HepG2 (cell line): ENCODE data around the gene ZNF341. TPM values are rescaled to one million over a fixed set of nuclear protein-coding genes. Genes with fewer than 3 reads are reported as not detected.

ENCODE experiments used
- ARNT2 ChIP-seq: sonication (generic); formaldehyde crosslinking; IDR thresholded peaks from 2 replicates; pipeline ENCODE4 v1.8.0; 2022; ENCODE audit warnings: mild to moderate bottlenecking, low read depth, missing genetic modification reagents, moderate library complexity
- CEBPG ChIP-seq: IDR thresholded peaks from 2 replicates; pipeline ENCODE4 v1.6.1; 2016
- FOXA1 ChIP-seq, 2 experiments: fragments of 450-650 bp in 1 of 2; sonication (generic) in 1 of 2; formaldehyde crosslinking in 1 of 2; IDR thresholded peaks; 2 replicates each; pipeline versions ENCODE4 v1.4.0 to v1.6.1; 2016 to 2020; ENCODE audit warnings: missing genetic modification reagents in 1 of 2
- IKZF1 ChIP-seq: fragments of 450-650 bp; IDR thresholded peaks from 2 replicates; pipeline ENCODE4 v1.7.1; 2016
- KAT7 ChIP-seq: IDR thresholded peaks from 2 replicates; pipeline ENCODE4 v1.6.1; 2018; ENCODE audit warnings: borderline replicate concordance, missing compliant biosample characterization
- KDM1A ChIP-seq: IDR thresholded peaks from 2 replicates; pipeline ENCODE4 v1.6.1; 2016; ENCODE audit warnings: missing compliant biosample characterization
- KLF12 ChIP-seq: sonication (generic); formaldehyde crosslinking; IDR thresholded peaks from 2 replicates; pipeline ENCODE4 v1.4.0; 2020; ENCODE audit warnings: missing genetic modification reagents, borderline replicate concordance
- NFE2L1 ChIP-seq: sonication (generic); formaldehyde crosslinking; IDR thresholded peaks from 2 replicates; pipeline ENCODE4 v1.4.0; 2020; ENCODE audit warnings: missing genetic modification reagents, mild to moderate bottlenecking, borderline replicate concordance
- RAD51 ChIP-seq: fragments of 450-650 bp; IDR thresholded peaks from 2 replicates; pipeline ENCODE4 v1.6.1; 2016; ENCODE audit warnings: borderline replicate concordance
- RFX3 ChIP-seq: IDR thresholded peaks from 2 replicates; pipeline ENCODE4 v1.6.1; 2016; ENCODE audit warnings: missing biosample characterization, missing genetic modification reagents
- TEAD3 ChIP-seq: optimal IDR thresholded peaks from 2 replicates; pipeline ENCODE3; 2016; ENCODE audit warnings: borderline replicate concordance
- YEATS4 ChIP-seq: sonication (generic); formaldehyde crosslinking; IDR thresholded peaks from 2 replicates; pipeline ENCODE4 v1.4.0; 2020; ENCODE audit warnings: missing genetic modification reagents, borderline replicate concordance
- ZBTB20 ChIP-seq: sonication (generic); formaldehyde crosslinking; IDR thresholded peaks from 2 replicates; pipeline ENCODE4 v1.8.1; 2023; ENCODE audit warnings: missing genetic modification reagents, low read depth, mild to moderate bottlenecking, borderline replicate concordance
- ZBTB49 ChIP-seq: sonication (generic); formaldehyde crosslinking; IDR thresholded peaks from 2 replicates; pipeline ENCODE4 v1.4.0; 2020; ENCODE audit warnings: missing genetic modification reagents, borderline replicate concordance
- ZFY ChIP-seq: sonication (generic); formaldehyde crosslinking; IDR thresholded peaks from 2 replicates; pipeline ENCODE4 v1.4.0; 2020; ENCODE audit warnings: missing genetic modification reagents
- ZNF30 ChIP-seq: sonication (generic); formaldehyde crosslinking; IDR thresholded peaks from 2 replicates; pipeline ENCODE4 v1.5.0; 2020; ENCODE audit warnings: mild to moderate bottlenecking, missing genetic modification reagents
- ZNF496 ChIP-seq: sonication (generic); formaldehyde crosslinking; IDR thresholded peaks from 2 replicates; pipeline ENCODE4 v1.8.1; 2023; ENCODE audit warnings: mild to moderate bottlenecking, moderate library complexity, missing genetic modification reagents; ENCODE audit not compliant: insufficient replicate concordance
- ZNF501 ChIP-seq: sonication (generic); formaldehyde crosslinking; IDR thresholded peaks from 2 replicates; pipeline ENCODE4 v1.5.1; 2020; ENCODE audit warnings: mild to moderate bottlenecking, moderate library complexity, missing genetic modification reagents
- polyA plus RNA-seq, 8 experiments: library from polyadenylated mRNA; depleted of rRNA in 3 of 8; stranded (reverse) in 7 of 8; unstranded in 1 of 8; fragments of >200 nt; fragmentation: Illumina TruSeq in 4 of 8; extraction: Trizol in 4 of 8; gene quantifications; 2 replicates each; pipeline versions ENCODE4 v1.2.1 to v1.2.3, GENCODE V29; 2011 to 2016; ENCODE audit warnings: low read depth in 4 of 8, missing spikeins in 1 of 8, mixed read lengths in 1 of 8; ENCODE audit not compliant: insufficient read depth in 1 of 8
- total RNA-seq, 5 experiments: library from RNA; depleted of rRNA; stranded (reverse); fragments of >200 nt; fragmentation: Illumina TruSeq; extraction: Trizol; gene quantifications; 2 replicates each; pipeline ENCODE4 v1.2.3, GENCODE V29; 2016; ENCODE audit warnings: low read depth in 1 of 5
- TF ChIP-seq, protein P1 (sequence below): IDR thresholded peaks from 2 replicates; pipeline ENCODE4 v1.6.1; 2016; ENCODE audit warnings: low read depth, missing genetic modification reagents, missing compliant biosample characterization
- TF ChIP-seq, protein P2 (sequence below): sonication (generic); formaldehyde crosslinking; IDR thresholded peaks from 2 replicates; pipeline ENCODE4 v1.4.0; 2020; ENCODE audit warnings: mild to moderate bottlenecking, missing genetic modification reagents, borderline replicate concordance
- TF ChIP-seq, protein P3 (sequence below): sonication (generic); formaldehyde crosslinking; IDR thresholded peaks from 2 replicates; pipeline ENCODE4 v1.5.0; 2020; ENCODE audit warnings: missing genetic modification reagents

The ZNF341 gene
- total and polyA plus RNA-seq, 2 of the 13 experiments (the other 11 are each of a cell fraction or from before 2014, with no cell fraction given): 1.1 to 2.2 TPM

DNA sequence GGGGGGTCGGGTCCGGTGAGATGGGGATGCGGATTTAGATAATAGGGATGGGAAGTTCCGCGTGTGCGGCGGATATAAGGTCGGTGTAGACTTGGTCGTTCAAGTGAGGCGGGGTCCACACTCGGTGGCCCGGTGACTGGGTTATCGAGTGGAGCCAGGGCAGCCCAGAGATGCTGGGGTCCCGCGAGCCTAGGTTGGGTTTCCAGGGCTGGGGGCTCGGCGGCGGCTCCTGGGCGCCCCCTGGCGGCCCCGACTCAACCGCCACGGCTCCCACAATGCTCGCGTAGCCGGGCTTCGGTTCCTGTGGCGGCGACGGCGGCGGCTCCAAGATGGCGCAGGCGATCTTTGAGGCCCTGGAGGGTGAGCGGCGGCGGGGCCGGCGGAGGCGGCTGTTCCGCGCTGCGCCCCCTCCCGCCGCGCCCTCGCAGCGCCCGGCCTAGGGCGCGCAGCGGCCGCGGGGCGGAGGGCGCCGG lies at the start of gene ZNF341 (continued):
- TF ChIP-seq KLF12: no peak
- no peak for TF ChIP-seq RFX3 (CRISPR knock-in tag)
- TF ChIP-seq, protein P1, sequence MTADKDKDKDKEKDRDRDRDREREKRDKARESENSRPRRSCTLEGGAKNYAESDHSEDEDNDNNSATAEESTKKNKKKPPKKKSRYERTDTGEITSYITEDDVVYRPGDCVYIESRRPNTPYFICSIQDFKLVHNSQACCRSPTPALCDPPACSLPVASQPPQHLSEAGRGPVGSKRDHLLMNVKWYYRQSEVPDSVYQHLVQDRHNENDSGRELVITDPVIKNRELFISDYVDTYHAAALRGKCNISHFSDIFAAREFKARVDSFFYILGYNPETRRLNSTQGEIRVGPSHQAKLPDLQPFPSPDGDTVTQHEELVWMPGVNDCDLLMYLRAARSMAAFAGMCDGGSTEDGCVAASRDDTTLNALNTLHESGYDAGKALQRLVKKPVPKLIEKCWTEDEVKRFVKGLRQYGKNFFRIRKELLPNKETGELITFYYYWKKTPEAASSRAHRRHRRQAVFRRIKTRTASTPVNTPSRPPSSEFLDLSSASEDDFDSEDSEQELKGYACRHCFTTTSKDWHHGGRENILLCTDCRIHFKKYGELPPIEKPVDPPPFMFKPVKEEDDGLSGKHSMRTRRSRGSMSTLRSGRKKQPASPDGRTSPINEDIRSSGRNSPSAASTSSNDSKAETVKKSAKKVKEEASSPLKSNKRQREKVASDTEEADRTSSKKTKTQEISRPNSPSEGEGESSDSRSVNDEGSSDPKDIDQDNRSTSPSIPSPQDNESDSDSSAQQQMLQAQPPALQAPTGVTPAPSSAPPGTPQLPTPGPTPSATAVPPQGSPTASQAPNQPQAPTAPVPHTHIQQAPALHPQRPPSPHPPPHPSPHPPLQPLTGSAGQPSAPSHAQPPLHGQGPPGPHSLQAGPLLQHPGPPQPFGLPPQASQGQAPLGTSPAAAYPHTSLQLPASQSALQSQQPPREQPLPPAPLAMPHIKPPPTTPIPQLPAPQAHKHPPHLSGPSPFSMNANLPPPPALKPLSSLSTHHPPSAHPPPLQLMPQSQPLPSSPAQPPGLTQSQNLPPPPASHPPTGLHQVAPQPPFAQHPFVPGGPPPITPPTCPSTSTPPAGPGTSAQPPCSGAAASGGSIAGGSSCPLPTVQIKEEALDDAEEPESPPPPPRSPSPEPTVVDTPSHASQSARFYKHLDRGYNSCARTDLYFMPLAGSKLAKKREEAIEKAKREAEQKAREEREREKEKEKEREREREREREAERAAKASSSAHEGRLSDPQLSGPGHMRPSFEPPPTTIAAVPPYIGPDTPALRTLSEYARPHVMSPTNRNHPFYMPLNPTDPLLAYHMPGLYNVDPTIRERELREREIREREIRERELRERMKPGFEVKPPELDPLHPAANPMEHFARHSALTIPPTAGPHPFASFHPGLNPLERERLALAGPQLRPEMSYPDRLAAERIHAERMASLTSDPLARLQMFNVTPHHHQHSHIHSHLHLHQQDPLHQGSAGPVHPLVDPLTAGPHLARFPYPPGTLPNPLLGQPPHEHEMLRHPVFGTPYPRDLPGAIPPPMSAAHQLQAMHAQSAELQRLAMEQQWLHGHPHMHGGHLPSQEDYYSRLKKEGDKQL: peak; percentile 30; the same call in 1 of the 2 replicates
- no peak for TF ChIP-seq YEATS4 (CRISPR knock-in tag)
- no peak for TF ChIP-seq ZBTB20 (CRISPR knock-in tag)
- TF ChIP-seq, protein P2, sequence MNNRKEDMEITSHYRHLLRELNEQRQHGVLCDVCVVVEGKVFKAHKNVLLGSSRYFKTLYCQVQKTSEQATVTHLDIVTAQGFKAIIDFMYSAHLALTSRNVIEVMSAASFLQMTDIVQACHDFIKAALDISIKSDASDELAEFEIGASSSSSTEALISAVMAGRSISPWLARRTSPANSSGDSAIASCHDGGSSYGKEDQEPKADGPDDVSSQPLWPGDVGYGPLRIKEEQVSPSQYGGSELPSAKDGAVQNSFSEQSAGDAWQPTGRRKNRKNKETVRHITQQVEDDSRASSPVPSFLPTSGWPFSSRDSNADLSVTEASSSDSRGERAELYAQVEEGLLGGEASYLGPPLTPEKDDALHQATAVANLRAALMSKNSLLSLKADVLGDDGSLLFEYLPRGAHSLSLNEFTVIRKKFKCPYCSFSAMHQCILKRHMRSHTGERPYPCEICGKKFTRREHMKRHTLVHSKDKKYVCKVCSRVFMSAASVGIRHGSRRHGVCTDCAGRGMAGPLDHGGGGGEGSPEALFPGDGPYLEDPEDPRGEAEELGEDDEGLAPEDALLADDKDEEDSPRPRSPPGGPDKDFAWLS (CRISPR knock-in tag): no peak
- no peak for TF ChIP-seq FOXA1 (IDR thresholded peaks at IDR 0.05)
- no peak; the same call in 1 of the 2 replicates for TF ChIP-seq FOXA1 (CRISPR knock-in tag; IDR thresholded peaks at IDR 0.05)
- peak; percentile 54; the same call in 1 of the 2 replicates for TF ChIP-seq ZNF501 (CRISPR knock-in tag)
- TF ChIP-seq RAD51: no peak
- no peak for TF ChIP-seq ZFY
- TF ChIP-seq ZNF30 (CRISPR knock-in tag): no peak
- TF ChIP-seq ZNF496: no peak
- TF ChIP-seq KAT7 (CRISPR knock-in tag): peak; percentile 95; the same call in 1 of the 2 replicates
- TF ChIP-seq KDM1A: peak; percentile 6; the same call in 1 of the 2 replicates
- peak; percentile 65 for TF ChIP-seq TEAD3 (CRISPR knock-in tag)
- no peak for TF ChIP-seq ARNT2
- no peak for TF ChIP-seq ZBTB49
- no peak for TF ChIP-seq IKZF1
- TF ChIP-seq NFE2L1 (CRISPR knock-in tag): no peak
- TF ChIP-seq CEBPG (CRISPR knock-in tag): 0 out of 2 replicates have a peak, but pooled peaks have one; percentile 35
- TF ChIP-seq, protein P3, sequence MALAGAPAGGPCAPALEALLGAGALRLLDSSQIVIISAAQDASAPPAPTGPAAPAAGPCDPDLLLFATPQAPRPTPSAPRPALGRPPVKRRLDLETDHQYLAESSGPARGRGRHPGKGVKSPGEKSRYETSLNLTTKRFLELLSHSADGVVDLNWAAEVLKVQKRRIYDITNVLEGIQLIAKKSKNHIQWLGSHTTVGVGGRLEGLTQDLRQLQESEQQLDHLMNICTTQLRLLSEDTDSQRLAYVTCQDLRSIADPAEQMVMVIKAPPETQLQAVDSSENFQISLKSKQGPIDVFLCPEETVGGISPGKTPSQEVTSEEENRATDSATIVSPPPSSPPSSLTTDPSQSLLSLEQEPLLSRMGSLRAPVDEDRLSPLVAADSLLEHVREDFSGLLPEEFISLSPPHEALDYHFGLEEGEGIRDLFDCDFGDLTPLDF (CRISPR knock-in tag): no peak
